DMS53 treated with DMSO at 0.1 percent for 48 hours (cell line): ENCODE data around the gene TTBK1.

ENCODE experiments used
- DNase-seq: peaks from one replicate; lab custom pipeline; 2025; ENCODE audit not compliant: unreplicated experiment; lab: John Stamatoyannopoulos, UW

Gene TTBK1

GRCh38 chr6:43222418-43223059 is 20.7 kb upstream of the TTBK1 start:
- no peak for DNase-seq

- DNase-seq = no peak
These were observed 20.1 kb upstream of the TTBK1 start for GRCh38 chr6:43223175-43223574.

GRCh38 chr6:43226192-43226851 is 17.0 kb upstream of the TTBK1 start:
- no peak for DNase-seq

GRCh38 chr6:43228951-43229802 is 14.1 kb upstream of the TTBK1 start, which contains the start of gene DNPH1:
DNPH1 (minus strand) TSS chr6:43229481; CDS start chr6:43229456, 25 bp downstream.
- peak; percentile 19 for DNase-seq

GRCh38 chr6:43229803-43230620 is 13.3 kb upstream of the TTBK1 start:
- DNase-seq = no peak

- no peak for DNase-seq
These were observed 12.2 kb upstream of the TTBK1 start for GRCh38 chr6:43231053-43231452.

- DNase-seq = no peak
These were observed 11.4 kb upstream of the TTBK1 start for GRCh38 chr6:43231735-43232450.

- no peak for DNase-seq
These were observed 7.4 kb upstream of the TTBK1 start for GRCh38 chr6:43235841-43236240.

GRCh38 chr6:43239054-43239453 is 4.2 kb upstream of the TTBK1 start:
- DNase-seq = no peak

- no peak for DNase-seq
These were observed 2.3 kb upstream of the TTBK1 start for GRCh38 chr6:43240950-43241349.

- DNase-seq = no peak
These were observed 1.8 kb upstream of the TTBK1 start for GRCh38 chr6:43241446-43241845.

GRCh38 chr6:43243664-43244321 is 512 bp downstream of the TTBK1 start:
- no peak for DNase-seq

GRCh38 chr6:43246301-43247113 is 3.2 kb downstream of the TTBK1 start:
- peak; percentile 87 for DNase-seq

- DNase-seq = peak; percentile 87
These were observed 4.1 kb downstream of the TTBK1 start for GRCh38 chr6:43247114-43247999.

- DNase-seq = no peak
These were observed 4.8 kb downstream of the TTBK1 start for GRCh38 chr6:43248101-43248500.

GRCh38 chr6:43248791-43249190 is 5.5 kb downstream of the TTBK1 start:
- no peak for DNase-seq

- DNase-seq = peak; percentile 26
These were observed 7.7 kb downstream of the TTBK1 start for GRCh38 chr6:43250992-43251373.

GRCh38 chr6:43253401-43253800 is 10.1 kb downstream of the TTBK1 start:
- no peak for DNase-seq
